Measurements from ENCODE around the gene FAM187B. TPM values are rescaled to one million over a fixed set of nuclear protein-coding genes. Genes with fewer than 3 reads are reported as not detected.

FAM187B gene
- total RNA-seq, 1 experiment from 2014 or later, result not detected

DNA sequence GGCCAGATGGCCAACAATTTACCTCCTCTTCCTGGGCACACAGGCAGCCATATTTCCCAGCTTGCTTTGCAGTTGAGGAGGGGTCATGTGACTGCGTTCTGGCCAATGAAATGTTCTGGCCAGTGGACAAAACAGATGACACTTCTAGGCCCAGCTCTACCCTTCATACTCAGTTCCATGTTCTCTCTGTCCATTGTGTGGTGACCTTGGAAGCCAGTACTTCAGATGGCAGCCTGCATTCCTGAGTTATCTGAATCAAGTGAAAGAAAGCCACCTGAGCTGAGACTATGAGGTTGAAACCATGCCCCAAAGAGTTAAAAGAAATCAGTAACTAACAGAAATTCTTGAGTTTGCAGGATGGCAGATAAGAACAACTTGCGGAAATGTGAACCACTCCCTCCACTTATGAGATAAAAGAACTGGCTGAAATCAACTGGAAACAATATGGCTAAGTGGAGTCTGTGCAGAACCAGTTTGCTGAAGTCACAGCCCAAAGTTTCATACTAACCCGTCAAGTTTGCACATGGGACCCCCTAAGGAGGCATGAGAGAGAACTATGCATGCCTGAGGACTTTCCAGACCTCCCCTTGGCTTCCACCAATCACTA is 8.1 kb downstream of the FAM187B start:
- Mint-ChIP-seq H3K4me1 (peaks cover 11 to 15% of the 10 kb centered on the region in 2 experiments), H3K27me3 (ENCODE audit: low read depth) (peaks cover 6% of the 10 kb centered on the region), H3K9me3 (peaks cover 7 to 13% of the 10 kb centered on the region in 2 experiments), H3K27ac (no peak overlapping the region), H3K4me3 (no peak overlapping the region), H3K36me3 (ENCODE audit: insufficient read depth in 1 of 3, low read depth in 3 of 3) (peaks cover 0 to 5% (median 5%) of the 10 kb centered on the region in 3 experiments; a peak in 6 of 7 replicates)
- Histone ChIP-seq H3K4me2 (ENCODE audit: insufficient read depth, insufficient read length, low read length) (no peak overlapping the region), H3K4me1 (ENCODE audit: insufficient read depth, low read length) (peaks cover 2% of the 10 kb centered on the region; the same call in 1 of the 2 replicates), H2BK120ac (ENCODE audit: low read depth, low read length, poor library complexity, severe bottlenecking) (no peak overlapping the region), H2AFZ (ENCODE audit: low read length) (no peak overlapping the region), H4K8ac (replicated peaks; ENCODE audit: insufficient read length, low read depth, low read length) (no peak overlapping the region), H3K23me2 (ENCODE audit: insufficient read length, low read depth, low read length, poor library complexity, severe bottlenecking) (no peaks in the 10 kb centered on the region), H3K27me3 (ENCODE audit: insufficient read depth, low read length) (no peaks in the 10 kb centered on the region), H4K91ac (ENCODE audit: insufficient read length, low read depth, low read length) (no peak overlapping the region), H2BK15ac (ENCODE audit: low read depth, low read length) (no peak overlapping the region), H3K4ac (ENCODE audit: low read depth, low read length) (no peak overlapping the region), H2BK12ac (ENCODE audit: insufficient read length, low read depth, low read length) (no peak overlapping the region), H3K23ac (ENCODE audit: insufficient read length, low read depth, low read length) (no peak overlapping the region), H4K20me1 (ENCODE audit: control insufficient read depth, insufficient read depth, insufficient read length) (no peaks in the 10 kb centered on the region), H3T11ph (ENCODE audit: low read length) (no peak overlapping the region), H3K79me1 (ENCODE audit: insufficient read depth, low read depth, low read length, poor library complexity, severe bottlenecking) (no peaks in the 10 kb centered on the region), H3K18ac (ENCODE audit: insufficient read length, low read depth, low read length) (no peak overlapping the region), H3K14ac (ENCODE audit: insufficient read depth, low read length) (no peak overlapping the region), H3K9ac (ENCODE audit: extremely low read depth, insufficient read length, low read length) (no peak overlapping the region), H2AK5ac (ENCODE audit: insufficient read length, low read length) (no peak overlapping the region), H4K5ac (ENCODE audit: insufficient read length, low read depth, low read length) (no peak overlapping the region), H3K79me2 (ENCODE audit: insufficient read depth, low read length) (no peaks in the 10 kb centered on the region), H3K56ac (ENCODE audit: insufficient read length, low read depth, low read length) (no peak overlapping the region), H2BK5ac (ENCODE audit: insufficient read length, low read length) (no peak overlapping the region), H3K9me3 (ENCODE audit: control insufficient read depth, low read depth, low read length) (no peaks in the 10 kb centered on the region), H3K27ac (ENCODE audit: insufficient read length, low read depth, low read length) (no peak overlapping the region), H2BK20ac (ENCODE audit: low read depth, low read length, poor library complexity, severe bottlenecking) (no peak overlapping the region)
- no peak for TF ChIP-seq CTCF (conservative IDR thresholded peaks at IDR 0.05)
- WGBS (ENCODE audit: extremely low coverage, insufficient read length, low lambda C conversion rate), result no CpG with 5 or more reads among the region's 3 CpGs
- no peak for DNase-seq

All from H9 (cell line).